Measurements from ENCODE around the gene SCYGR6. TPM values are rescaled to one million over a fixed set of nuclear protein-coding genes. Genes with fewer than 3 reads are reported as not detected.

The SCYGR6 gene
- total RNA-seq (not detected), polyA plus RNA-seq (ENCODE audit: insufficient read depth, low read depth, low replicate concordance) (not detected)
- long read RNA-seq, donor 1 = 0 reads
- long read RNA-seq, donor 2 = 0 reads
- long read RNA-seq, donor 3 = 0 reads
- long read RNA-seq, donor 4 = 0 reads
- long read RNA-seq, donor 5 = 0 reads
- long read RNA-seq, donor 6 = 0 reads
- long read RNA-seq, donor 7 = 0 reads
- long read RNA-seq, donor 8 = 0 reads
- long read RNA-seq, donor 9 = 0 reads
- long read RNA-seq, donor 10 = 0 reads

- Histone ChIP-seq H3K27me3 (ENCODE audit: control insufficient read depth, insufficient read depth, low read length) (no peaks in the 10 kb centered on the region), H3K9me3 (ENCODE audit: control insufficient read depth in 2 of 3, insufficient read depth in 1 of 3, low read length in 3 of 3) (no peaks in the 10 kb centered on the region), H3K27ac (ENCODE audit: low read depth in 2 of 2, low read length in 2 of 2) (no peak within 1 kb of the TSS), H3K9ac (ENCODE audit: low read length in 3 of 3) (no peak within 1 kb of the TSS), H3K4me1 (ENCODE audit: control insufficient read depth in 2 of 3, insufficient read depth in 2 of 3, low read depth in 1 of 3, low read length in 3 of 3) (no peaks in the 10 kb centered on the region), H3K4me3 (ENCODE audit: low read length in 3 of 3) (no peak within 1 kb of the TSS), H3K36me3 (ENCODE audit: control insufficient read depth in 2 of 3, insufficient read depth in 3 of 3, low read length in 3 of 3) (no peaks in the 10 kb centered on the region)
- FAIRE-seq = no peak
- DNase-seq = no peak
- no peak for TF ChIP-seq CTCF (IDR thresholded peaks at IDR 0.05; ENCODE audit: borderline replicate concordance, extremely low read depth, insufficient read depth)
- intact Hi-C loops (cut with DNase I) = no loop called here
Measured at GRCh38 chr2:227724394-227725039, at the start of gene SCYGR6. SCYGR6 (minus strand) TSS chr2:227724757; CDS start chr2:227724757, 0 bp downstream.

GRCh38 chr2:227774011-227774624 lies 49.6 kb upstream of the SCYGR6 start:
- no peaks in the 10 kb centered on the region for H3K27me3 ChIP-seq (ENCODE audit: control insufficient read depth, insufficient read depth, low read length)
- H3K9me3 ChIP-seq (ENCODE audit: control insufficient read depth in 2 of 3, insufficient read depth in 1 of 3, low read length in 3 of 3) = no peaks in the 10 kb centered on the region
- DNase-seq (peak in 2 of 5 donors; percentile 39 to 64), FAIRE-seq (no peak)
- no peaks in the 10 kb centered on the region for H3K36me3 ChIP-seq (ENCODE audit: control insufficient read depth in 2 of 3, insufficient read depth in 3 of 3, low read length in 3 of 3)
- intact Hi-C loops (cut with DNase I) = no loop called here
- H3K27ac ChIP-seq (ENCODE audit: low read depth in 2 of 2, low read length in 2 of 2) = no peak overlapping the region
- peak; percentile 31 for TF ChIP-seq CTCF (IDR thresholded peaks at IDR 0.05; ENCODE audit: borderline replicate concordance, extremely low read depth, insufficient read depth)
- peak overlapping the region in 1 of 3 donors; percentile 38 for H3K4me3 ChIP-seq (ENCODE audit: low read length in 3 of 3)
- peak overlapping the region in 1 of 3 donors; percentile 41 for H3K9ac ChIP-seq (ENCODE audit: low read length in 3 of 3)
- peaks cover 0 to 4% (median 2%) of the 10 kb centered on the region in 3 donors for H3K4me1 ChIP-seq (ENCODE audit: control insufficient read depth in 2 of 3, insufficient read depth in 2 of 3, low read depth in 1 of 3, low read length in 3 of 3)

GRCh38 chr2:227772932-227773331 lies 48.4 kb upstream of the SCYGR6 start:
- no peak overlapping the region for H3K9ac ChIP-seq (ENCODE audit: low read length in 3 of 3)
- intact Hi-C loops (cut with DNase I) = no loop called here
- H3K4me1 ChIP-seq (ENCODE audit: control insufficient read depth in 2 of 3, insufficient read depth in 2 of 3, low read depth in 1 of 3, low read length in 3 of 3) = peaks cover 0 to 4% (median 2%) of the 10 kb centered on the region in 3 donors
- no peaks in the 10 kb centered on the region for H3K27me3 ChIP-seq (ENCODE audit: control insufficient read depth, insufficient read depth, low read length)
- no peak for TF ChIP-seq CTCF (IDR thresholded peaks at IDR 0.05; ENCODE audit: borderline replicate concordance, extremely low read depth, insufficient read depth)
- no peak for DNase-seq
- no peaks in the 10 kb centered on the region for H3K36me3 ChIP-seq (ENCODE audit: control insufficient read depth in 2 of 3, insufficient read depth in 3 of 3, low read length in 3 of 3)
- no peak overlapping the region for H3K4me3 ChIP-seq (ENCODE audit: low read length in 3 of 3)
- no peak for FAIRE-seq
- H3K27ac ChIP-seq (ENCODE audit: low read depth in 2 of 2, low read length in 2 of 2) = no peak overlapping the region
- no peaks in the 10 kb centered on the region for H3K9me3 ChIP-seq (ENCODE audit: control insufficient read depth in 2 of 3, insufficient read depth in 1 of 3, low read length in 3 of 3)

Data from kidney (tissue), 22 donors.